OCI-M1 (cell line): Measurements from ENCODE around the gene SNCG.
"Not testable (repeated sequence)": the region's sequence is repeated elsewhere in the genome, so short reads cannot be mapped to it uniquely, and the experiment has no call there.

Experiments used
- DNase-seq: peaks from one replicate; lab custom pipeline; 2025; lab: John Stamatoyannopoulos, UW

The SNCG gene

GRCh38 chr10:86958116-86958900 is at the start of gene SNCG:
Gene SNCG (plus strand): TSS chr10:86958599. CDS start chr10:86958698, 99 bp downstream.
- DNase-seq = no peak

- DNase-seq = no peak
Measured at GRCh38 chr10:86914734-86915133, 43.7 kb upstream of the SNCG start.

- DNase-seq = no peak
Measured at GRCh38 chr10:86918022-86918471, 40.4 kb upstream of the SNCG start.

- no peak for DNase-seq
Measured at GRCh38 chr10:86922553-86922961, 35.8 kb upstream of the SNCG start.

- no peak for DNase-seq
Measured at GRCh38 chr10:86929468-86930380, 28.7 kb upstream of the SNCG start.

- DNase-seq = no peak
Measured at GRCh38 chr10:86931872-86932271, 26.5 kb upstream of the SNCG start.

- no peak for DNase-seq
Measured at GRCh38 chr10:86932674-86933073, 25.7 kb upstream of the SNCG start.

- DNase-seq = not testable (repeated sequence)
Measured at GRCh38 chr10:86934162-86934711, 24.2 kb upstream of the SNCG start.

- peak; percentile 12 for DNase-seq
Measured at GRCh38 chr10:86936661-86937501, 21.5 kb upstream of the SNCG start.

GRCh38 chr10:86937502-86938154 is 20.8 kb upstream of the SNCG start:
- DNase-seq = no peak

GRCh38 chr10:86938260-86938659 is 20.1 kb upstream of the SNCG start:
- DNase-seq = no peak

GRCh38 chr10:86940076-86940475 is 18.3 kb upstream of the SNCG start:
- DNase-seq = not testable (repeated sequence)

GRCh38 chr10:86940677-86941076 is 17.7 kb upstream of the SNCG start:
- DNase-seq = no peak

- no peak for DNase-seq
Measured at GRCh38 chr10:86941426-86941825, 17.0 kb upstream of the SNCG start.

- DNase-seq = no peak
Measured at GRCh38 chr10:86941991-86942421, 16.4 kb upstream of the SNCG start.

- DNase-seq = no peak
Measured at GRCh38 chr10:86942441-86943315, 15.7 kb upstream of the SNCG start.

- DNase-seq = no peak
Measured at GRCh38 chr10:86943316-86944030, 14.9 kb upstream of the SNCG start.

GRCh38 chr10:86944031-86944419 is 14.4 kb upstream of the SNCG start:
- no peak for DNase-seq

- no peak for DNase-seq
Measured at GRCh38 chr10:86944471-86944870, 13.9 kb upstream of the SNCG start.
